GM23338 (cell line): Measurements from ENCODE around the gene ADD3. TPM values are rescaled to one million over a fixed set of nuclear protein-coding genes. Genes with fewer than 3 reads are reported as not detected.
A peak's percentile ranks its signal among the peaks of the same experiment; 100 is the strongest.

Source experiments
- ATAC-seq: fragments of 200-7000 bp; cut with Tn5 transposase; 3 replicates; pipeline ENCODE4 v1.9.1; 2020
- DNase-seq: peaks from one replicate; pipeline ENCODE4 v3.0.0-alpha.2; 2015; ENCODE audit warnings: low spot score
- H2AFZ ChIP-seq: fragments of 200-600 bp; sonication (generic); 2 replicates; pipeline ENCODE4 v1.8.0; 2016; ENCODE audit warnings: antibody characterized with exemption, mild to moderate bottlenecking, moderate library complexity
- H3F3A ChIP-seq: fragments of 200-600 bp; sonication (generic); replicated peaks from 2 replicates; pipeline ENCODE4 v1.8.0; 2017; ENCODE audit warnings: antibody characterized with exemption, mixed run types, low read depth
- H3K27ac ChIP-seq: fragments of 200-600 bp; sonication (generic); 2 replicates; pipeline ENCODE4 v1.6.1; 2016; ENCODE audit warnings: low read depth
- H3K27me3 ChIP-seq: fragments of 200-600 bp; sonication (generic); 2 replicates; pipeline ENCODE4 v1.8.0; 2016; ENCODE audit warnings: mild to moderate bottlenecking, mixed run types, moderate library complexity; ENCODE audit not compliant: insufficient read depth
- H3K36me3 ChIP-seq: fragments of 200-600 bp; sonication (generic); 2 replicates; pipeline ENCODE4 v1.8.0; 2016; ENCODE audit warnings: mild to moderate bottlenecking; ENCODE audit not compliant: insufficient read depth
- H3K4me1 ChIP-seq: fragments of 200-600 bp; sonication (generic); 2 replicates; pipeline ENCODE4 v1.8.0; 2016; ENCODE audit warnings: mild to moderate bottlenecking, moderate library complexity; ENCODE audit not compliant: insufficient read depth
- H3K4me2 ChIP-seq: fragments of 200-600 bp; sonication (generic); 2 replicates; pipeline ENCODE4 v1.7.1; 2017; ENCODE audit warnings: mixed run types
- H3K4me3 ChIP-seq: fragments of 200-600 bp; sonication (generic); 2 replicates; pipeline ENCODE4 v1.6.1; 2016; ENCODE audit warnings: mixed run types
- H3K79me2 ChIP-seq: fragments of 200-600 bp; sonication (generic); replicated peaks from 2 replicates; pipeline ENCODE4 v1.8.0; 2017; ENCODE audit warnings: mild to moderate bottlenecking; ENCODE audit not compliant: insufficient read depth
- H3K9me2 ChIP-seq: fragments of 200-600 bp; sonication (generic); 2 replicates; pipeline ENCODE4 v1.8.0; 2017; ENCODE audit not compliant: insufficient read depth
- H4K20me1 ChIP-seq: fragments of 200-600 bp; sonication (generic); replicated peaks from 2 replicates; pipeline ENCODE4 v1.8.0; 2017; ENCODE audit warnings: mild to moderate bottlenecking; ENCODE audit not compliant: insufficient read depth
- H3K27ac Mint-ChIP-seq: 2 replicates; pipeline ENCODE4 v1.8.0; 2020; ENCODE audit warnings: inconsistent platforms, mild to moderate bottlenecking, moderate library complexity, mixed read lengths
- H3K27me3 Mint-ChIP-seq: 3 replicates; pipeline ENCODE4 v1.8.0; 2022; ENCODE audit warnings: low read depth, mild to moderate bottlenecking, moderate library complexity, mixed read lengths, inconsistent platforms; ENCODE audit not compliant: insufficient read depth, poor library complexity
- H3K36me3 Mint-ChIP-seq: 3 replicates; pipeline ENCODE4 v1.8.0; 2021; ENCODE audit warnings: low read depth, mild to moderate bottlenecking, inconsistent platforms, moderate library complexity, mixed read lengths
- H3K4me1 Mint-ChIP-seq: 3 replicates; pipeline ENCODE4 v1.8.0; 2020; ENCODE audit warnings: mild to moderate bottlenecking, inconsistent platforms, mixed read lengths
- H3K4me3 Mint-ChIP-seq: 3 replicates; pipeline ENCODE4 v1.8.0; 2021; ENCODE audit warnings: moderate library complexity, mild to moderate bottlenecking, inconsistent platforms, mixed read lengths
- H3K9me3 Mint-ChIP-seq: 3 replicates; pipeline ENCODE4 v1.8.0; 2020; ENCODE audit warnings: moderate library complexity, mild to moderate bottlenecking, inconsistent platforms, mixed read lengths
- CREB1 ChIP-seq: fragments of 250-450 bp; sonication (Bioruptor Pico); IDR thresholded peaks from 2 replicates; pipeline ENCODE4 v1.5.0; 2020; ENCODE audit warnings: low read depth, mild to moderate bottlenecking, moderate library complexity
- CTCF ChIP-seq, 2 experiments: fragments of 200-600 bp in 1 of 2; sonication (generic) in 1 of 2; conservative IDR thresholded peaks; 2 replicates each; pipeline versions ENCODE4 v1.5.1 to v1.6.1; 2016 to 2017; ENCODE audit warnings: antibody characterized with exemption in 2 of 2, low read depth in 2 of 2, mild to moderate bottlenecking in 2 of 2, moderate library complexity in 1 of 2
- ETS1 ChIP-seq: IDR thresholded peaks from 2 replicates; pipeline ENCODE4 v1.6.1; 2016; ENCODE audit warnings: antibody characterized with exemption
- EZH2 ChIP-seq: fragments of 200-600 bp; sonication (generic); IDR thresholded peaks from one replicate; pipeline ENCODE4 v1.8.0; 2017; ENCODE audit warnings: antibody characterized with exemption, mild to moderate bottlenecking, low read depth; ENCODE audit not compliant: unreplicated experiment
- EZH2phosphoT487 ChIP-seq: fragments of 200-600 bp; sonication (generic); IDR thresholded peaks from one replicate; pipeline ENCODE4 v1.8.1; 2018; ENCODE audit warnings: antibody characterized with exemption; ENCODE audit not compliant: unreplicated experiment
- JUNB ChIP-seq: IDR thresholded peaks from one replicate; pipeline ENCODE4 v1.6.1; 2016; ENCODE audit warnings: antibody characterized with exemption; ENCODE audit not compliant: unreplicated experiment
- NANOG ChIP-seq: IDR thresholded peaks from 2 replicates; pipeline ENCODE4 v1.6.1; 2016; ENCODE audit warnings: antibody characterized with exemption, borderline replicate concordance
- POLR2AphosphoS5 ChIP-seq: IDR thresholded peaks from 2 replicates; pipeline ENCODE4 v1.6.1; 2016; ENCODE audit warnings: antibody characterized with exemption, low read depth
- STAT1 ChIP-seq: IDR thresholded peaks from one replicate; pipeline ENCODE4 v1.6.1; 2016; ENCODE audit warnings: antibody characterized with exemption; ENCODE audit not compliant: unreplicated experiment
- ZNF114 ChIP-seq: fragments of 250-450 bp; sonication (Bioruptor Pico); IDR thresholded peaks from 2 replicates; pipeline ENCODE4 v1.5.0; 2020; ENCODE audit warnings: mild to moderate bottlenecking, moderate library complexity
- ZNF462 ChIP-seq: fragments of 250-450 bp; sonication (Bioruptor Pico); IDR thresholded peaks from 2 replicates; pipeline ENCODE4 v1.5.0; 2020; ENCODE audit warnings: mild to moderate bottlenecking, moderate library complexity
- polyA plus RNA-seq: library from polyadenylated mRNA; unstranded; fragments of >200 nt; fragmentation: Nextera tagmentation; extraction: Ambion mirVana; gene quantifications from 2 replicates; pipeline ENCODE4 v1.2.1, GENCODE V29; 2016
- total RNA-seq: library from RNA; depleted of rRNA; stranded (reverse); fragments of >200 nt; shearing (Covaris generic); gene quantifications from 2 replicates; pipeline ENCODE4 v1.2.3, GENCODE V29; 2014

The ADD3 gene
- total and polyA plus RNA-seq, 2 experiments from 2014 or later = 68.5 to 767 TPM

- no peak for TF ChIP-seq JUNB
- no peak for TF ChIP-seq ZNF114 (CRISPR knock-in tag)
- no peak for TF ChIP-seq STAT1
- no peak for TF ChIP-seq NANOG
- no peak for TF ChIP-seq CREB1 (CRISPR knock-in tag)
- no peak for TF ChIP-seq EZH2
Observed at GRCh38 chr10:110123594-110123993, 115.8 kb downstream of the ADD3 start.

GRCh38 chr10:110129490-110129889 lies 121.7 kb downstream of the ADD3 start:
- no peak overlapping the region for H3K4me2 ChIP-seq
- TF ChIP-seq ETS1 (no peak), CTCF (conservative IDR thresholded peaks at IDR 0.05; ENCODE audit: low read depth in 2 of 2) (no peak), ZNF462 (CRISPR knock-in tag) (no peak), STAT1 (no peak), EZH2phosphoT487 (no peak), JUNB (no peak), POLR2AphosphoS5 (no peak)

More at GRCh38 chr10:110123594-110123993, 115.8 kb downstream of the ADD3 start:
- Histone ChIP-seq H3K79me2 (no peaks in the 10 kb centered on the region), H4K20me1 (no peaks in the 10 kb centered on the region), H3K27me3 (no peaks in the 10 kb centered on the region), H3K9me2 (no peaks in the 10 kb centered on the region), H3K4me3 (no peak overlapping the region), H3K4me1 (no peaks in the 10 kb centered on the region), H2AFZ (no peak overlapping the region), H3K36me3 (peaks cover 23% of the 10 kb centered on the region), H3K27ac (no peak overlapping the region), H3K4me2 (no peak overlapping the region), H3F3A (no peaks in the 10 kb centered on the region)
- ATAC-seq (no peak), DNase-seq (no peak)
- Mint-ChIP-seq H3K4me1 (no peaks in the 10 kb centered on the region), H3K9me3 (no peaks in the 10 kb centered on the region), H3K27ac (no peak overlapping the region), H3K4me3 (no peak overlapping the region), H3K27me3 (peaks cover 1% of the 10 kb centered on the region), H3K36me3 (peaks cover 61% of the 10 kb centered on the region)

More at GRCh38 chr10:110129490-110129889, 121.7 kb downstream of the ADD3 start:
- Histone ChIP-seq H3K36me3 (peaks cover 5% of the 10 kb centered on the region), H3F3A (no peaks in the 10 kb centered on the region), H2AFZ (no peak overlapping the region), H4K20me1 (no peaks in the 10 kb centered on the region), H3K27ac (no peak overlapping the region), H3K4me1 (peaks cover 8% of the 10 kb centered on the region; the same call in 1 of the 2 replicates), H3K9me2 (no peaks in the 10 kb centered on the region), H3K27me3 (no peaks in the 10 kb centered on the region), H3K79me2 (no peaks in the 10 kb centered on the region), H3K4me3 (no peak overlapping the region)
- Mint-ChIP-seq H3K27ac (no peak overlapping the region; the same call in 1 of the 2 replicates), H3K36me3 (peaks cover 59% of the 10 kb centered on the region), H3K27me3 (no peaks in the 10 kb centered on the region), H3K9me3 (no peaks in the 10 kb centered on the region), H3K4me3 (no peak overlapping the region), H3K4me1 (peaks cover 6% of the 10 kb centered on the region)
- ATAC-seq = peak; percentile 62
- DNase-seq = peak; percentile 43
